ENCODE data around the gene CD72.
A peak's percentile ranks its signal among the peaks of the same experiment; 100 is the strongest.
"Not testable (repeated sequence)": the region's sequence is repeated elsewhere in the genome, so short reads cannot be mapped to it uniquely, and the experiment has no call there.

CD72 gene

GRCh38 chr9:35616681-35617459 lies 1.3 kb downstream of the CD72 start:
- no peak for DNase-seq (ENCODE audit: low spot score)

DNA sequence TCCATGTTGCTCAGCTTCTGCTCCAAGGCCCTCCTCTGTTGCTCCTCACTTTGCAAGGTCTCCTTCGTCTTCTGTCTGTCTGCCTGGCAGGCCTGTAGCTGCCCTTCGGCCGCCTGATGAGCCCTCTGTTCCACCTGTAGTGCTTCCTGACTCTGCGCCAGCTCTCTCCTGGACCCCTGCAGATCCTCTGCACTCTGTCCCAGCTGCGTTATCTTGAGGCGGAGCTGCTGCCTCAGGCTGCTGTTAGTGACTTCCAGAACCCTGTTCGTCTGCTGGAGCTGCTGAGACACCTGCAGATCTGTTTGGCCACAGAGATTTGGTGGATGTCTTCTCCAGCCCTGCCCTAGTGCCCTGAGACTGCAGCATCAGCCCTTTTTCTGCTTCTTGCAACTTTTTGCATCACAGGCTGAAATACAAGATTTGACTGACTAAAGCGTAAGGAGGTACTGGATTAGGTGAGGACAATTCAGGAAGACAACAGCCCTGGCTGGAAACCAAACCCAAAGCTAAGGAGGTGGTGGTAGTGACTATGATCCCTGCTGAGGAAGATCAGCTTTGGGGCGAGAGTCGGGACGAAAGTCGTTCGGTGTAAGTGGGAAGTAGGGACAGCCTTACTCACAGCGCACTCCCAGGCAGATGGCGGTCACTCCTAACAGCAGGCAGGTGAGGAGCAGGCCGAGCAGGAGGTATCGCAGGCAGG lies 2.1 kb downstream of the CD72 start:
- no peak for DNase-seq (ENCODE audit: low spot score)

DNA sequence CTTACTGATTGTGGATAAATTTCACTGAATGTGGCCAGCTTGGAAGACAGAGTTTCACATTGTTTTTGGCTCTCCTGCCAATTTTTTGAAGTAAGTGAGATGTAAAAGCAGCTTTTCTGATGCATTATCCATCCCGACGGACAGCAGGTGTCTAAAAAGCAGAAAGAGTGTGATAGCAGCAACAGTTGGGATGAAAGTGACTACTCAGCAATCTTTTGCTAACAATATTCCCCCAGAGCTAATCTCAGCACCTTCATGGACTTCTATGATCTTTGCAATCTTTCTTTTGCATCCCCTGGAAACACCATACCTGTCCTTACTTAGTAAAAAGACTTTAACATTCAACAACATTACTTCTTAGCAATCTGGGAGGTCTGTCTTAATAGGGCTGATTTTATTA lies 5.4 kb downstream of the CD72 start:
- DNase-seq (ENCODE audit: low spot score): no peak

DNA sequence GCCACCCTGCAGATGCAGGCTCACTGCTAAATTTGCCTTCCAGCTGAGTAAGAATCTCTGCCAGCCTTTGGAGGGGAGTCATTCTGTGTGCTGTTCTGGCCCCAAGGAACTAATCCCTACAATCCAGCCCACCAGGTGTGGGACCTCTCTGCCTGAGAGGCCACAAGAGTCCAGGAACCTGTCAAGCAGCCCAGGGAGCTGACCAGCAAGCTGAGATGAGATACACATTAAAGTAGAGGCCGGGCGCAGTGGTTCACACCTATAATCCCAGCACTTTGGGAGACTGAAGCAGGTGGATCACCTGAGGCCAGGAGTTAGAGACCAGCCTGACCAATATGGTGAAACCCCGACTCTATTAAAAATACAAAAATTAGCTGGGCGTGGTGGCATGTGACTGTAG lies 6.1 kb downstream of the CD72 start:
- DNase-seq (ENCODE audit: low spot score): not testable (repeated sequence)

- peak; percentile 41 for DNase-seq (ENCODE audit: low spot score)
These were observed 6.9 kb downstream of the CD72 start for GRCh38 chr9:35611230-35611797.

DNA sequence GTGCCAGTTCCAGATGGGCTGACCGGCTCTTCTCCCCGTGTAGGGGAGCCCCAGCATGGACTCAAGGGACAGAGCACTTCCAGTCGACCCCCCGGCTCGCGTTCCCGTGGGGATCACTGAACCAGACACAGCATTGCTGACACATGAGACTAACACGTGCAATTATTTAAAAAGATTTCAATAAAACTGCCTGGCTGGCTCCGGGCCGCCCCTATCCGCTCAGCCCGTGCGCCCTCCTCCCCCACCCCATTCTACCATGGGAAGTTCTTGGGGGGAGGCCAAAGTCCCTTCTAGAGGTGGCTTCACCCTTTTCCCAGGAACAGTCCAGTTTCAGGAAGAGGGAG lies 8.4 kb downstream of the CD72 start:
- no peak for DNase-seq (ENCODE audit: low spot score)

- no peak for DNase-seq (ENCODE audit: low spot score)
These were observed 9.0 kb downstream of the CD72 start for GRCh38 chr9:35609001-35609819.

DNA sequence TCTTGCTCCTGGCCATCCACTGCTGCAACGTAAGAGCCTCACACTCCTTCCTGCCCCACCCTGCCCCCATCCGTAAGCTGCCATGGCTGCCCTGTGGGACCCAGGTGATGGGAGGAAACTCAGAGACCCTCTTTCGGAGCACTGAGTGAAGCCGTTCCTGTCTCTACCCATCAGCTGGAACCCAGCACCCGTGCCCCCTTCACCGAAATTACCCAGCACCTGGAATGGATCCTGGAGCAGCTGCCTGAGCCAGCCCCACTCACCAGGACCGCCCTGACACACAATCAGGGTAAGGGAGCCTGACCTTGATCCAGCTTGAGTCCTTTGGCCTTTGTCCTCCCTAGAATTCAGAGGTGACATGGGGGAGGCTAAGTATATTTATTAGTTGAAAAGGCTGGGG lies 10.0 kb downstream of the CD72 start:
- no peak for DNase-seq (ENCODE audit: low spot score)

- no peak for DNase-seq (ENCODE audit: low spot score)
These were observed 11.5 kb downstream of the CD72 start for GRCh38 chr9:35606726-35607125.

DNA sequence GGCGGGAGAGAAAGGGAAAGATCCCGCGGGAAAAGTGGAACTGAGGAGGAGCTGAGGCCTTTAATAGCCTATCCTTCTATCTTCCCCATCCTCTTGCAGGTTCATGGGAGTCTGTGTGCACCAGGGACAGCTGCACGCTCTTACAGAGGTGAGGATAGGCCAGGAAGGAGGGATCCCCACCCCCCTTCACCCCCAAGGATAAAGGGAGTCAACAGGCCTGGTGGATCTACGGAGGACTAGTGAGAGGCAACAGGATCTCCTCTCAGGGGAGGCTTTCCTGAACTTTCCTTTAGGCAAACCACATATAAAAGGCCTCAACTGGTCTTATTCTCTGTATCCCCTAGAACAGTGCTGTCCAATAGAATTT lies 12.1 kb downstream of the CD72 start:
- DNase-seq (ENCODE audit: low spot score): no peak

DNA sequence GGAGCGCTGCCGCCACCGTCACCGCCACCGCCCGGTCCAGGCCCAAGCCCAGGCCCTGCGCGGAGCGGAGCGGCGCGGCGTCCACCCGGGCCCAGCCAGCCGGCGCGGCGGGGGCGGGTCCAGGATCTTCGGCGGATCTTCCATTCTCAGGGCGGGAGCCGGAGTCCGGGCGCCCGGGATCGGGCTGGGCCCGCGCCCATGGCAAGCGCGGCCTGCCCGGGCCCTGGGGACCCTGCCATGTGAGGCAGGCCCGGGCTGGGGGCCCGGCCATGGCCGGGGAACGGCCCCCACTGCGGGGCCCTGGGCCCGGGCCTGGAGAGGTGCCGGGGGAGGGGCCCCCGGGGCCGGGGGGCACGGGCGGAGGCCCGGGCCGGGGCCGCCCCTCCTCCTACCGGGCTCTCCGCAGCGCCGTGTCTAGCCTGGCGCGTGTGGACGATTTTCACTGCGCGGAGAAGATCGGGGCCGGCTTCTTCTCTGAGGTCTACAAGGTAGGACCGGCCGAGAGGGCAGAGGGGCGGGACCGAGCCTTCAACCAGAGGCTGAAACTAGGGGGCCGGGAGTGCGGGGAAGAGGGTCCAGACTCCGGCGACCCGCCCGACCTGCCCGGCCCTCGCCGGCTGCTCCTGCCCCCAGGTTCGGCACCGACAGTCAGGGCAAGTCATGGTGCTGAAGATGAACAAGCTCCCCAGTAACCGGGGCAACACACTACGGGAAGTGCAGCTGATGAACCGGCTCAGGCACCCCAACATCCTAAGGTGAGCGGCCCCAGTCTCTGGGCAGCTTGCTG lies 12.7 kb downstream of the CD72 start:
- DNase-seq (ENCODE audit: low spot score): peak; percentile 7

- peak; percentile 81 for DNase-seq (ENCODE audit: low spot score)
These were observed 13.4 kb downstream of the CD72 start, which contains the start of gene TESK1 for GRCh38 chr9:35604578-35605350. Gene TESK1, plus strand, starts transcription at chr9:35605262. Its CDS starts 358 bp downstream, at chr9:35605620.

GRCh38 chr9:35603986-35604577 lies 14.1 kb downstream of the CD72 start:
- peak; percentile 99 for DNase-seq (ENCODE audit: low spot score)

DNA sequence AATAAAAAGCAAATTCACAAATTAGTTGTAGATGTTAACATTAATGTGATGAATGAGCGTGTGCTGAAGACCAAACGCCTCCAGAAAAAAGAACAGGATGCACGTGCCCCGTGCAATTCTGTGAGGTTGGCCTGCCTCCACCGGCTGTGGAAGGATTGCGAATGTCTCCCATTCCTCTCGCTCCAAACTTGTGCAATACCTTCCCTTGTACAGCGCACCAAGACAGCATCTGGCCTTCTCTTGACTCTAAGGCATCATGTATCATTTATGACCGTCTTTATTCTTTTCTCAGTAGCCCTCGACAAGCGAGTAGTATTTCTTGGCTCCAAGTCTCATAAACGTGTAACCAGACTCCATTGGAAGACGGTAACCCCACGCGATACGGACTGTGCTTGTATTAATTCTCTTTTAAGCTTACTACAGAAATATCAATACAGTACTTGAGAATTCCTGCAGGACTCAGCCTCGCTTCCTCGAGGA lies 14.7 kb downstream of the CD72 start:
- no peak for DNase-seq (ENCODE audit: low spot score)

- DNase-seq (ENCODE audit: low spot score): no peak
These were observed 18.2 kb downstream of the CD72 start for GRCh38 chr9:35599763-35600604.

DNA sequence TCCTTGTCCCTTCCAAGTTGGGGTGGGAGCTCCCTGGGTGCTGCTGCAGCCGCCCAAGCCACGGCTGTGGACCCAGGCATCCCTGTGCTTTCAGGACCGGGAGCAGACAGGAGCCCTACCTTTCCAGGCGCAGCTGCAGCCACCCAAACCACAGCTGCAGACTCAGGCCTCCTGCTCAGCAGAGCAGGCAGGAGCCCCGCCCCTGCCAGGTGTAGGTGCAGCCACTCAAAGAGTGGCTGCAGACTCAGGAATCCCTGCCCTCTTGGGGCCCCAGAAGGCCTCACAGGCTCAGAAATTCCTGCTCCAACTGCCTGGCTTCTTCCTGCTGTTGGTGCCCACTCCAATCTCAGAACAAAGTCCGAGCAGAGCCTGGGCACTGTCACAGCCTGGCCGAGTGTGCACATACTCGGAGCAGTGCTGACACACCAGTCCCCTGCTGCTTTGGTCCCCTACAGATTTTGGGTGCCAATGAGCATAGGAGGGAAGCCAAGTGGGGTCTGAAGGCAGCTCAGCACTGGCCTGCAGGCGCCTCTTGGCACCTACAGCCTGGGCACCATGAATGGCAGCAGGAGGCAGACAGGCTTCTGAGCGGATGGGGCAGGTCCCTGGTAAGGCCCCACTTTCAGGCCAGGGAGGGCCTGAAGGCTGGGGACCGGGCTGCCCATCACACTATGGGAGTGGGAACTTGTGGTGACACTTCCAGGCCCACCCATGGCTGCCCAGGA lies 19.2 kb downstream of the CD72 start:
- no peak for DNase-seq (ENCODE audit: low spot score)

GRCh38 chr9:35596907-35597306 lies 21.3 kb downstream of the CD72 start:
- not testable (repeated sequence) for DNase-seq (ENCODE audit: low spot score)

- no peak for DNase-seq (ENCODE audit: low spot score)
These were observed 23.7 kb downstream of the CD72 start for GRCh38 chr9:35594471-35594870.

DNA sequence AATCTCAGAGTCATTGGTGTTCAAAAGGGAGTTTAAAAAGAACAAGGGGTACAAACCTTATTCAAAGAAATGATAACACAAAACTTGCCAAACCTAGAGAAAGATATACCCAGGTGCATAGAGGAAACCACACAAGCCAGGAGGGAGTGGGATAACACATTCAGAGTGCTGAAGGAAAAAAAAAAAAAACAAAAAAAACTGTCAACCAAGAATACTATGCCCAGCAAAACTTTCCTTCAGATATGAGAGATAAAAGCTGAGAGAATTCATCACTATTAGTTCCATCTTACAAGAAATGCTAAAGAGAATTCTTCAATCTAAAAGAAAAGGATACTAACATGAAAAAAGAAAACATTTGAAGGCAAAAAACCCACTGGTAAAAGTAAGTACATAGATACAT lies 24.6 kb downstream of the CD72 start:
- DNase-seq (ENCODE audit: low spot score): no peak
